Uterus (tissue), 2 donors: ENCODE measurements around the gene HSD17B8.

Experiments
- CTCF ChIP-seq, 4 experiments: fragments of 200-600 bp in 2 of 4; fragments of 450-650 bp in 2 of 4; sonication (generic) in 2 of 4; IDR thresholded peaks; one replicate each; pipeline ENCODE4 v1.5.1; 2016 to 2019; ENCODE audit warnings: antibody characterized with exemption in 4 of 4, mild to moderate bottlenecking in 2 of 4, moderate library complexity in 1 of 4
- POLR2A ChIP-seq, 2 donors: fragments of 450-650 bp; IDR thresholded peaks; one replicate each; pipeline ENCODE4 v1.6.1; 2016; ENCODE audit warnings: antibody characterized with exemption in 2 of 2, mild to moderate bottlenecking in 1 of 2, moderate library complexity in 1 of 2

- TF ChIP-seq CTCF (IDR thresholded peaks at IDR 0.05) (no peak), POLR2A (IDR thresholded peaks at IDR 0.05) (no peak)
These were observed 27.5 kb upstream of the HSD17B8 start for GRCh38 chr6:33176906-33177305.
